IPS-15b (cell line): Measurements from ENCODE around the gene ZDHHC20.
"Not testable (repeated sequence)": the region's sequence is repeated elsewhere in the genome, so short reads cannot be mapped to it uniquely, and the experiment has no call there.

Source experiments
- H3K27me3 ChIP-seq: one replicate; pipeline ENCODE4 v1.6.1; 2013; ENCODE audit warnings: low read length; ENCODE audit not compliant: control insufficient read depth, insufficient read depth
- H3K36me3 ChIP-seq: one replicate; pipeline ENCODE4 v1.6.1; 2013; ENCODE audit warnings: low read length; ENCODE audit not compliant: control insufficient read depth, insufficient read depth
- H3K4me1 ChIP-seq: one replicate; pipeline ENCODE4 v1.6.1; 2013; ENCODE audit warnings: mild to moderate bottlenecking, low read length; ENCODE audit not compliant: control insufficient read depth, insufficient read depth
- H3K4me3 ChIP-seq: one replicate; pipeline ENCODE4 v1.5.1; 2013; ENCODE audit warnings: low read depth, low read length
- H3K9ac ChIP-seq: one replicate; pipeline ENCODE4 v1.6.1; 2013; ENCODE audit warnings: low read depth, mild to moderate bottlenecking, low read length
- H3K9me3 ChIP-seq: one replicate; pipeline ENCODE4 v1.6.1; 2013; ENCODE audit warnings: mild to moderate bottlenecking, low read length; ENCODE audit not compliant: control insufficient read depth, insufficient read depth

Gene ZDHHC20

GRCh38 chr13:21434588-21434987 lies 24.5 kb downstream of the ZDHHC20 start:
- no peaks in the 10 kb centered on the region for H3K36me3 ChIP-seq
- H3K9me3 ChIP-seq = no peaks in the 10 kb centered on the region
- no peak overlapping the region for H3K9ac ChIP-seq
- no peaks in the 10 kb centered on the region for H3K27me3 ChIP-seq
- peaks cover 4% of the 10 kb centered on the region for H3K4me1 ChIP-seq
- no peak overlapping the region for H3K4me3 ChIP-seq

- no peak overlapping the region for H3K9ac ChIP-seq
- no peaks in the 10 kb centered on the region for H3K36me3 ChIP-seq
- peaks cover 4% of the 10 kb centered on the region for H3K4me1 ChIP-seq
- no peaks in the 10 kb centered on the region for H3K27me3 ChIP-seq
- no peaks in the 10 kb centered on the region for H3K9me3 ChIP-seq
- H3K4me3 ChIP-seq = no peak overlapping the region
These were observed 29.9 kb downstream of the ZDHHC20 start for GRCh38 chr13:21429211-21429610.

DNA sequence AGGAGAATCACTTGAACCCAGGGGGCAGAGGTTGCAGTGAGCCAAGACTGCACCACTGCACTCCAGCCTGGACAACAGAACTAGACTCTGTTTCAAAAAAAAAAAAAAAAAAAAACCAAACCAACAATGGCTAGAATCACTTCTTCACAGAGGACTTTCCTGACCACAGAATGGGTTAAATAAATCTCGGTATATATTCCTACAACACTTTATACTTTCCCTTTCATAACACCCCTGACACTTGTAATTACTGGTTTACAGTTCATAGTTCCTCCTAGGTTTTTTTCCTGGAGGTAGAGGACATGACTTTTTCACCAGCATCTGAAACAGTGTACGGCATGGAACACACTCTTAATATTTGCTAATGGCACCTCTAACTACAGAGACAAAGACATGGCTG lies 31.4 kb downstream of the ZDHHC20 start:
- no peaks in the 10 kb centered on the region for H3K36me3 ChIP-seq
- H3K4me1 ChIP-seq = no peaks in the 10 kb centered on the region
- H3K9me3 ChIP-seq = no peaks in the 10 kb centered on the region
- no peak overlapping the region for H3K4me3 ChIP-seq
- no peak overlapping the region for H3K9ac ChIP-seq
- no peaks in the 10 kb centered on the region for H3K27me3 ChIP-seq

DNA sequence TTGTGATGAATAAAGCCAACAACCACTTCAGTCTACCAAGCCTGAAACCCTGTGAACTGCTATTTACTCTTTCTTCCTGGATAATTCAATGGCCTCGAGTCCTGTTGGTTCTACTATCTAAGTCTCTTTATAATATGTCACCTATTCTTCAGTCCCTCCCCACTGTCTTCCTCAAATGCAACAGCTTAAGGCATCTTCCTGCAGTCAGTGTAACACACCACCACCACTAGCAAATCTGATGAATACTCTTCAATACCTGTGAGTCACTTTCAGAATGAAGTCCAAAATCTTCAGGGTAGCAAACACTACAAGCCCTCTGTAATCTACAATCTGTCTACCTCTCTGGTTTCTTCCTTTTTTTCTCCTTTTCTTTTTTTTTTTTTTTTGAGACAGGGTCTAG lies 32.9 kb downstream of the ZDHHC20 start:
- H3K36me3 ChIP-seq = no peaks in the 10 kb centered on the region
- H3K9me3 ChIP-seq = no peaks in the 10 kb centered on the region

GRCh38 chr13:21420706-21421105 lies 38.4 kb downstream of the ZDHHC20 start:
- no peak overlapping the region for H3K4me3 ChIP-seq
- H3K9me3 ChIP-seq = no peaks in the 10 kb centered on the region
- H3K27me3 ChIP-seq = no peaks in the 10 kb centered on the region
- no peaks in the 10 kb centered on the region for H3K4me1 ChIP-seq
- H3K36me3 ChIP-seq = no peaks in the 10 kb centered on the region
- no peak overlapping the region for H3K9ac ChIP-seq

More for the DNA sequence above, 32.9 kb downstream of the ZDHHC20 start:
- H3K4me3 ChIP-seq = no peak overlapping the region
- no peak overlapping the region for H3K9ac ChIP-seq
- no peaks in the 10 kb centered on the region for H3K27me3 ChIP-seq
- H3K4me1 ChIP-seq = no peaks in the 10 kb centered on the region

DNA sequence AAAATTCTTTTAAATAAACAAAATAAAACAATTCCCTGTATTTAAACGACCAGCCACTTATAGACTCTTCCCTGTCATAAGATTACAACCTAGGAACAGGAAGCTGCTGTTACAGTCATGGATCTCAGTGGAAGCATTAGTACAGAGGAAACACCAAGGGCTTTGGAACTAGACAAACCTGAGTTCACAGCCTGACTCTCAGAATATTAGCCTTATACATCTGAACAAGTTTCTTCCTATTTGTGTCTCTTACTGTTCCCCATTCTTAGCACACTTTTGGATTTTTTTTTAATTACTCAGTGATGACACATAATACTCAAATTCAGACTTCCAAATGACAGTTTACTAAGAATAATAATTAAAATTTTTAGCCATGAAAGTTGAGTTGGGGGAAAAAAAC lies 46.1 kb downstream of the ZDHHC20 start:
- Histone ChIP-seq H3K4me3 (no peak overlapping the region), H3K4me1 (no peaks in the 10 kb centered on the region), H3K9me3 (no peaks in the 10 kb centered on the region), H3K27me3 (no peaks in the 10 kb centered on the region), H3K9ac (no peak overlapping the region), H3K36me3 (peaks cover 11% of the 10 kb centered on the region)

- not testable (repeated sequence) for H3K4me3 ChIP-seq, H3K4me1 ChIP-seq, H3K9me3 ChIP-seq, H3K27me3 ChIP-seq, H3K9ac ChIP-seq
- peaks cover 11% of the 10 kb centered on the region for H3K36me3 ChIP-seq
These were observed 48.6 kb downstream of the ZDHHC20 start for GRCh38 chr13:21410453-21410852.

DNA sequence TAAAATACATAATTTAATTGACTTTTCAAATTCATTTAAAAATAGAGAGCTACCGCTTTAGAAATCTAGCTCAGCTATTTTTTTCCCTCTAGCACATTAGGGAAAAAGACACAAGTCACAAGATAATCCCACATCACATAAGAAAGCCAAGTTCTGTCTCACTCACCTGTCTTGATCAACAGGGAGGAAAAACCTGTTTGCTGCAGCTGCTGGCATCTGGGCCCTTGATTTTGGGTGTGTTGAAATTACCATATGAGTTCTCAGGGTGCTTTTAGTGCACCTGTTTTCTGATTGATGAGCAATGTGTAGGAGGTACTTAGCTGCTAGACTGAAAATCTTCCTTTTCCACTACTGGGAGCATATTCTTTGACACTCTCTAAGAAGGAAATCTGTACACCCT lies 53.8 kb downstream of the ZDHHC20 start:
- Histone ChIP-seq H3K9me3 (no peaks in the 10 kb centered on the region), H3K36me3 (peaks cover under 1% of the 10 kb centered on the region), H3K27me3 (no peaks in the 10 kb centered on the region), H3K4me3 (no peak overlapping the region), H3K9ac (no peak overlapping the region), H3K4me1 (no peaks in the 10 kb centered on the region)

- H3K4me1 ChIP-seq = no peaks in the 10 kb centered on the region
- no peak overlapping the region for H3K9ac ChIP-seq
- no peak overlapping the region for H3K4me3 ChIP-seq
- H3K36me3 ChIP-seq = no peaks in the 10 kb centered on the region
- H3K27me3 ChIP-seq = no peaks in the 10 kb centered on the region
- H3K9me3 ChIP-seq = no peaks in the 10 kb centered on the region
These were observed 56.4 kb downstream of the ZDHHC20 start for GRCh38 chr13:21402586-21403307.

- Histone ChIP-seq H3K36me3 (peaks cover 3% of the 10 kb centered on the region), H3K9me3 (no peaks in the 10 kb centered on the region), H3K4me1 (no peaks in the 10 kb centered on the region), H3K27me3 (no peaks in the 10 kb centered on the region), H3K4me3 (no peak overlapping the region), H3K9ac (no peak overlapping the region)
These were observed 59.4 kb downstream of the ZDHHC20 start for GRCh38 chr13:21399741-21400140.

DNA sequence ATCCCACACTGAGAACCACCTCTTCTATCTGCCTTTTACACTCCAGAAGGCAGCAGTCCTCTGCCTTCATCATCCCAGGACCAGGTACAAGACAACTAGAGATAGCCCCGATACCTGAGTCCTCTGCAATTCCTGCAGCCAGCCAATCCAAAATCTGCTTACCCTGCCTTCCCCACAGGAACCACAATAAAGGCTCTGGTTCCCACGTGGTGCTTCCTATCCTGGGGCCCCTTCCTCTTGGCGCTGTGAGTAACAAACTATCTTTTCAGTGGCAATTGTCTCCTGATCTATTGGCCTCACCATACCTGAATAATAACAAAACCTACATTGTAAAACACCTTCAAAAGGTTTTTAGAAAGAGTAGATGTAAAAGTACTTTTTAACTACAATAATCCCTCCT lies 63.1 kb downstream of the ZDHHC20 start:
- H3K4me1 ChIP-seq = no peaks in the 10 kb centered on the region
- H3K4me3 ChIP-seq = no peak overlapping the region
- H3K27me3 ChIP-seq = no peaks in the 10 kb centered on the region
- no peaks in the 10 kb centered on the region for H3K9me3 ChIP-seq
- peaks cover 3% of the 10 kb centered on the region for H3K36me3 ChIP-seq
- no peak overlapping the region for H3K9ac ChIP-seq

DNA sequence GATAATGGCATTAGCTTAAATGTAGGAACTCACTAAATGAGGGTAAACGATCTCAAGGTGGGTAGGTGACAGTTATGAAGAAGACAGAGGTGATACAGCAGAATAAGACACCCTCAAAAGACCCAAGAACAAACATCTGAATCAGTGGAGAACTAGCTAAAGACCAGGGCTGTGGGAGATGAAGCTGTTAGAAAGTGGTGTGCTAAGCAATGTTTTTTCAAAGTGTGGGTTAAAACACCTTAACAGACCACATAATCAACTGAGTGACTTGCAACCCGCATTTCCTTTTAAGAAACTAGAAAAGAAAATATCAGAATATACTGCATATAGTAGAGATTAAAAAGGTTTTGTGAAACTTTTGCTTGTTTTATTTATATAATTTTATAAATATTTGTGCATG lies 70.0 kb downstream of the ZDHHC20 start:
- no peaks in the 10 kb centered on the region for H3K9me3 ChIP-seq
- peaks cover 2% of the 10 kb centered on the region for H3K36me3 ChIP-seq
- no peak overlapping the region for H3K4me3 ChIP-seq
- no peaks in the 10 kb centered on the region for H3K4me1 ChIP-seq
- no peak overlapping the region for H3K9ac ChIP-seq
- H3K27me3 ChIP-seq = no peaks in the 10 kb centered on the region
